ENCODE results near the gene STRIP2.

Gene STRIP2

GRCh38 chr7:129433847-129434674, at the start of gene STRIP2:
Gene STRIP2, plus strand, starts transcription at chr7:129434432. Its CDS starts 41 bp downstream, at chr7:129434473.
- Histone ChIP-seq H3K27me3 (ENCODE audit: control insufficient read depth, insufficient read depth, low read length) (peaks cover 21% of the 10 kb centered on the region), H3K9me3 (ENCODE audit: control insufficient read depth, low read depth, low read length) (no peaks in the 10 kb centered on the region), H3K27ac (ENCODE audit: low read length) (peak within 1 kb of the TSS; percentile 27), H3K4me3 (ENCODE audit: low read length) (peak within 1 kb of the TSS; percentile 86), H3K36me3 (ENCODE audit: control insufficient read depth, low read depth, low read length) (no peaks in the 10 kb centered on the region), H3K4me1 (ENCODE audit: control insufficient read depth, low read depth, low read length) (no peaks in the 10 kb centered on the region), H3K9ac (ENCODE audit: low read length) (peak within 1 kb of the TSS; percentile 68)

DNA sequence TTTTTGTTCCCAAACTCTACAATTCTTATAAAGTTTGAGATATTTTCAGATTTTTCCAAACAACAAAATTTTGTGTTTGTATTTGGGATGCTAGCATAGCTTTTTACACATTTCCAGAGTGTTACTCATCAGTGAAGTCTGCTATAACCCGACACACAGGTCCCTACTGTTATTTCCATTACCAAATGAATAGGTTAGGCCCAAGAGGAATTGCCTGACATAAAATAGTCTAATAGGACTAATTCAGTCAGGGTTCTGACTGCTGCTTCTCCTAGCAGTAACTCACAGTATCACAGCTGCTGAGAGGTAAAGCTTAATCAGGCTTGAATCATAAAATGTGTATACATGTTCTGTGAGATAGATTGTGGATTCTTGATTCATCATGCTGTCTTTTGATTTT, 49.1 kb upstream of the STRIP2 start:
- no peaks in the 10 kb centered on the region for H3K27me3 ChIP-seq (ENCODE audit: control insufficient read depth, insufficient read depth, low read length)
- H3K27ac ChIP-seq (ENCODE audit: low read length), result no peak overlapping the region
- H3K4me3 ChIP-seq (ENCODE audit: low read length), result no peak overlapping the region
- H3K9ac ChIP-seq (ENCODE audit: low read length), result no peak overlapping the region
- H3K4me1 ChIP-seq (ENCODE audit: control insufficient read depth, low read depth, low read length), result peaks cover 15% of the 10 kb centered on the region
- no peaks in the 10 kb centered on the region for H3K9me3 ChIP-seq (ENCODE audit: control insufficient read depth, low read depth, low read length)
- peaks cover 2% of the 10 kb centered on the region for H3K36me3 ChIP-seq (ENCODE audit: control insufficient read depth, low read depth, low read length)

- H3K9ac ChIP-seq (ENCODE audit: low read length), result no peak overlapping the region
- H3K27me3 ChIP-seq (ENCODE audit: control insufficient read depth, insufficient read depth, low read length), result no peaks in the 10 kb centered on the region
- H3K9me3 ChIP-seq (ENCODE audit: control insufficient read depth, low read depth, low read length), result no peaks in the 10 kb centered on the region
- no peak overlapping the region for H3K27ac ChIP-seq (ENCODE audit: low read length)
- H3K36me3 ChIP-seq (ENCODE audit: control insufficient read depth, low read depth, low read length), result peaks cover 2% of the 10 kb centered on the region
- peaks cover 15% of the 10 kb centered on the region for H3K4me1 ChIP-seq (ENCODE audit: control insufficient read depth, low read depth, low read length)
- H3K4me3 ChIP-seq (ENCODE audit: low read length), result no peak overlapping the region
Measured at GRCh38 chr7:129385598-129385997, 48.6 kb upstream of the STRIP2 start.

GRCh38 chr7:129386506-129386905, 47.7 kb upstream of the STRIP2 start:
- no peak overlapping the region for H3K4me3 ChIP-seq (ENCODE audit: low read length)
- H3K27ac ChIP-seq (ENCODE audit: low read length), result no peak overlapping the region
- no peaks in the 10 kb centered on the region for H3K9me3 ChIP-seq (ENCODE audit: control insufficient read depth, low read depth, low read length)
- no peak overlapping the region for H3K9ac ChIP-seq (ENCODE audit: low read length)
- H3K27me3 ChIP-seq (ENCODE audit: control insufficient read depth, insufficient read depth, low read length), result no peaks in the 10 kb centered on the region
- peaks cover 2% of the 10 kb centered on the region for H3K36me3 ChIP-seq (ENCODE audit: control insufficient read depth, low read depth, low read length)
- H3K4me1 ChIP-seq (ENCODE audit: control insufficient read depth, low read depth, low read length), result peaks cover 15% of the 10 kb centered on the region

- H3K36me3 ChIP-seq (ENCODE audit: control insufficient read depth, low read depth, low read length), result peaks cover 2% of the 10 kb centered on the region
- H3K9ac ChIP-seq (ENCODE audit: low read length), result no peak overlapping the region
- H3K4me3 ChIP-seq (ENCODE audit: low read length), result no peak overlapping the region
- no peaks in the 10 kb centered on the region for H3K27me3 ChIP-seq (ENCODE audit: control insufficient read depth, insufficient read depth, low read length)
- no peaks in the 10 kb centered on the region for H3K9me3 ChIP-seq (ENCODE audit: control insufficient read depth, low read depth, low read length)
- H3K4me1 ChIP-seq (ENCODE audit: control insufficient read depth, low read depth, low read length), result peaks cover 15% of the 10 kb centered on the region
- no peak overlapping the region for H3K27ac ChIP-seq (ENCODE audit: low read length)
Measured at GRCh38 chr7:129387537-129387936, 46.7 kb upstream of the STRIP2 start.

- H3K9me3 ChIP-seq (ENCODE audit: control insufficient read depth, low read depth, low read length), result no peaks in the 10 kb centered on the region
- H3K27me3 ChIP-seq (ENCODE audit: control insufficient read depth, insufficient read depth, low read length), result no peaks in the 10 kb centered on the region
- H3K36me3 ChIP-seq (ENCODE audit: control insufficient read depth, low read depth, low read length), result peaks cover 2% of the 10 kb centered on the region
- peaks cover 15% of the 10 kb centered on the region for H3K4me1 ChIP-seq (ENCODE audit: control insufficient read depth, low read depth, low read length)
- H3K9ac ChIP-seq (ENCODE audit: low read length), result no peak overlapping the region
- no peak overlapping the region for H3K4me3 ChIP-seq (ENCODE audit: low read length)
- H3K27ac ChIP-seq (ENCODE audit: low read length), result no peak overlapping the region
Measured at GRCh38 chr7:129388333-129389098, 45.7 kb upstream of the STRIP2 start.

GRCh38 chr7:129389829-129390228, 44.4 kb upstream of the STRIP2 start:
- Histone ChIP-seq H3K27me3 (ENCODE audit: control insufficient read depth, insufficient read depth, low read length) (no peaks in the 10 kb centered on the region), H3K27ac (ENCODE audit: low read length) (no peak overlapping the region), H3K4me1 (ENCODE audit: control insufficient read depth, low read depth, low read length) (peaks cover 9% of the 10 kb centered on the region), H3K36me3 (ENCODE audit: control insufficient read depth, low read depth, low read length) (peaks cover 2% of the 10 kb centered on the region), H3K4me3 (ENCODE audit: low read length) (no peak overlapping the region), H3K9ac (ENCODE audit: low read length) (no peak overlapping the region), H3K9me3 (ENCODE audit: control insufficient read depth, low read depth, low read length) (no peaks in the 10 kb centered on the region)

GRCh38 chr7:129390314-129390713, 43.9 kb upstream of the STRIP2 start:
- no peak overlapping the region for H3K4me3 ChIP-seq (ENCODE audit: low read length)
- H3K4me1 ChIP-seq (ENCODE audit: control insufficient read depth, low read depth, low read length), result peaks cover 8% of the 10 kb centered on the region
- H3K27me3 ChIP-seq (ENCODE audit: control insufficient read depth, insufficient read depth, low read length), result no peaks in the 10 kb centered on the region
- H3K36me3 ChIP-seq (ENCODE audit: control insufficient read depth, low read depth, low read length), result peaks cover 2% of the 10 kb centered on the region
- no peak overlapping the region for H3K9ac ChIP-seq (ENCODE audit: low read length)
- no peaks in the 10 kb centered on the region for H3K9me3 ChIP-seq (ENCODE audit: control insufficient read depth, low read depth, low read length)
- H3K27ac ChIP-seq (ENCODE audit: low read length), result no peak overlapping the region

GRCh38 chr7:129391546-129392171, 42.6 kb upstream of the STRIP2 start:
- no peaks in the 10 kb centered on the region for H3K27me3 ChIP-seq (ENCODE audit: control insufficient read depth, insufficient read depth, low read length)
- no peaks in the 10 kb centered on the region for H3K9me3 ChIP-seq (ENCODE audit: control insufficient read depth, low read depth, low read length)
- peaks cover 2% of the 10 kb centered on the region for H3K36me3 ChIP-seq (ENCODE audit: control insufficient read depth, low read depth, low read length)
- H3K4me3 ChIP-seq (ENCODE audit: low read length), result no peak overlapping the region
- H3K4me1 ChIP-seq (ENCODE audit: control insufficient read depth, low read depth, low read length), result peaks cover 4% of the 10 kb centered on the region
- no peak overlapping the region for H3K9ac ChIP-seq (ENCODE audit: low read length)
- no peak overlapping the region for H3K27ac ChIP-seq (ENCODE audit: low read length)

DNA sequence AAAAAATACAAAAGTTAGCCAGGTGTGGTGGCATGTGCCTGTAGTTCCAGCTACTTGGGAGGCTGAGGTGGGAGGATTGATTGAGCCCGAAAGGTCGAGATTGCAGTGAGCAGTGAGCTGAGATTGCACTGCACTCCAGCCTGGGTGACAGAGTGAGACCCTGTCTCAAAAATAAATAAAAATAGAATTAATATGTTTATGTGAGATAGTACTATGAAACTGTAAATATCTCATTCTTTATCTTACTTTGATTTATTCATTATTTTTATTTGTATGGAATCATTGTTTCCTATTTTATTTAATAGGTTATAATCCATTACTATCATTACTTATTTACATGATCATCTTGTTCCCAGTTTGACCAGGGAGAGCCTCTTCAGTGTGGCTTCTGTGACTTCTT, 41.0 kb upstream of the STRIP2 start:
- H3K27ac ChIP-seq (ENCODE audit: low read length), result no peak overlapping the region
- peaks cover 6% of the 10 kb centered on the region for H3K36me3 ChIP-seq (ENCODE audit: control insufficient read depth, low read depth, low read length)
- no peaks in the 10 kb centered on the region for H3K9me3 ChIP-seq (ENCODE audit: control insufficient read depth, low read depth, low read length)
- H3K9ac ChIP-seq (ENCODE audit: low read length), result no peak overlapping the region
- H3K4me1 ChIP-seq (ENCODE audit: control insufficient read depth, low read depth, low read length), result peaks cover 4% of the 10 kb centered on the region
- H3K27me3 ChIP-seq (ENCODE audit: control insufficient read depth, insufficient read depth, low read length), result no peaks in the 10 kb centered on the region
- no peak overlapping the region for H3K4me3 ChIP-seq (ENCODE audit: low read length)

DNA sequence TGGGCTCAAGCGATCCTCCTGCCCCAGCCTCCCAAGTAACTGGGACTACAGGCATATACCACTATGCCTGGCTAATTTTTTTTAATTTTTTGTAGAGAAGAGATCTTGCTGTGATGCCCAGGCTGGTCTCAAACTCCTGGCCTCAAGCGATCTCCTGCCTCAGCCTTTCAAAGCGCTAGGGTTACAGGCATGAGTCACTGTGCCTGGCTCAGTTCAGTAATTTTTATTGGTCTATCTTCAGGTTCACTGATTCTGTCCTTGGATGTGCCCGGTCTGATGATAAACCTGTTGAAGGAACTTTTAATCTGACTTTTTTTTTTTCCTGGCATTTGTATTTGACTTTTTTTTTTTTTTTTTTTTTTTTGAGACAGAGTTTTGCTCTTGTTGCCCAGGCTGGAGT, 40.1 kb upstream of the STRIP2 start:
- Histone ChIP-seq H3K27ac (ENCODE audit: low read length) (no peak overlapping the region), H3K9ac (ENCODE audit: low read length) (no peak overlapping the region), H3K9me3 (ENCODE audit: control insufficient read depth, low read depth, low read length) (no peaks in the 10 kb centered on the region), H3K4me1 (ENCODE audit: control insufficient read depth, low read depth, low read length) (peaks cover 4% of the 10 kb centered on the region), H3K27me3 (ENCODE audit: control insufficient read depth, insufficient read depth, low read length) (no peaks in the 10 kb centered on the region), H3K36me3 (ENCODE audit: control insufficient read depth, low read depth, low read length) (peaks cover 6% of the 10 kb centered on the region), H3K4me3 (ENCODE audit: low read length) (no peak overlapping the region)
